SK-N-SH treated with all-trans-retinoic acid at 6 μM for 48 hours (cell line): ENCODE data around the gene TMEM232.

ENCODE experiments used
- ATAC-seq: fragments of 200-7000 bp; cut with Tn5 transposase; 3 replicates; pipeline ENCODE4 v1.9.1; 2020; ENCODE audit warnings: mild to moderate bottlenecking, moderate library complexity
- BACH2 ChIP-seq: fragments of 250-450 bp; sonication (Bioruptor Pico); IDR thresholded peaks from 2 replicates; pipeline ENCODE4 v1.9.0; 2021; ENCODE audit warnings: mild to moderate bottlenecking, borderline replicate concordance
- GLIS3 ChIP-seq: fragments of 250-450 bp; sonication (Bioruptor Pico); IDR thresholded peaks from 2 replicates; pipeline ENCODE4 v1.5.0; 2020; ENCODE audit warnings: mild to moderate bottlenecking, moderate library complexity
- ISL1 ChIP-seq: fragments of 250-450 bp; sonication (Bioruptor Pico); IDR thresholded peaks from 2 replicates; pipeline ENCODE4 v2.1.2; 2022; ENCODE audit warnings: mild to moderate bottlenecking, moderate library complexity
- PPARA ChIP-seq: fragments of 250-450 bp; sonication (Bioruptor Pico); IDR thresholded peaks from 2 replicates; pipeline ENCODE4 v1.5.0; 2020; ENCODE audit warnings: mild to moderate bottlenecking, borderline replicate concordance
- RARB ChIP-seq: fragments of 250-450 bp; sonication (Bioruptor Pico); IDR thresholded peaks from 2 replicates; pipeline ENCODE4 v1.8.0; 2021; ENCODE audit warnings: mild to moderate bottlenecking, moderate library complexity
- TCF4 ChIP-seq: fragments of 250-450 bp; sonication (Bioruptor Pico); IDR thresholded peaks from 2 replicates; pipeline ENCODE4 v1.8.0; 2021; ENCODE audit warnings: mild to moderate bottlenecking, moderate library complexity, borderline replicate concordance
- TOX ChIP-seq: fragments of 250-450 bp; sonication (Bioruptor Pico); IDR thresholded peaks from 2 replicates; pipeline ENCODE4 v1.8.0; 2021; ENCODE audit warnings: mild to moderate bottlenecking, moderate library complexity, borderline replicate concordance
- ZC3H10 ChIP-seq: fragments of 250-450 bp; sonication (Bioruptor Pico); IDR thresholded peaks from 2 replicates; pipeline ENCODE4 v1.5.1; 2021; ENCODE audit warnings: mild to moderate bottlenecking, moderate library complexity
- ZFP3 ChIP-seq: fragments of 250-450 bp; sonication (Bioruptor Pico); IDR thresholded peaks from 2 replicates; pipeline ENCODE4 v1.5.0; 2020; ENCODE audit warnings: mild to moderate bottlenecking, moderate library complexity
- ZNF70 ChIP-seq: fragments of 450-650 bp; formaldehyde crosslinking; IDR thresholded peaks from 2 replicates; pipeline ENCODE4 v1.5.0; 2020; ENCODE audit warnings: mild to moderate bottlenecking, moderate library complexity
- ZNF8 ChIP-seq: fragments of 450-650 bp; formaldehyde crosslinking; IDR thresholded peaks from 2 replicates; pipeline ENCODE4 v1.5.0; 2020; ENCODE audit warnings: mild to moderate bottlenecking, moderate library complexity
- TF ChIP-seq, protein P1 (sequence below): fragments of 250-450 bp; sonication (Bioruptor Pico); IDR thresholded peaks from 2 replicates; pipeline ENCODE4 v1.5.1; 2021; ENCODE audit warnings: mild to moderate bottlenecking, moderate library complexity
- TF ChIP-seq, protein P2 (sequence below): fragments of 250-450 bp; sonication (Bioruptor Pico); IDR thresholded peaks from 2 replicates; pipeline ENCODE4 v1.8.0; 2020; ENCODE audit warnings: mild to moderate bottlenecking, moderate library complexity, borderline replicate concordance
- TF ChIP-seq, protein P3 (sequence below): fragments of 250-450 bp; sonication (Bioruptor Pico); IDR thresholded peaks from 2 replicates; pipeline ENCODE4 v1.8.0; 2021; ENCODE audit warnings: low read depth, mild to moderate bottlenecking, moderate library complexity, borderline replicate concordance
- TF ChIP-seq, protein P4 (sequence below): fragments of 250-450 bp; sonication (Bioruptor Pico); IDR thresholded peaks from 2 replicates; pipeline ENCODE4 v1.5.1; 2020; ENCODE audit warnings: low read depth, mild to moderate bottlenecking, moderate library complexity

The TMEM232 gene

DNA sequence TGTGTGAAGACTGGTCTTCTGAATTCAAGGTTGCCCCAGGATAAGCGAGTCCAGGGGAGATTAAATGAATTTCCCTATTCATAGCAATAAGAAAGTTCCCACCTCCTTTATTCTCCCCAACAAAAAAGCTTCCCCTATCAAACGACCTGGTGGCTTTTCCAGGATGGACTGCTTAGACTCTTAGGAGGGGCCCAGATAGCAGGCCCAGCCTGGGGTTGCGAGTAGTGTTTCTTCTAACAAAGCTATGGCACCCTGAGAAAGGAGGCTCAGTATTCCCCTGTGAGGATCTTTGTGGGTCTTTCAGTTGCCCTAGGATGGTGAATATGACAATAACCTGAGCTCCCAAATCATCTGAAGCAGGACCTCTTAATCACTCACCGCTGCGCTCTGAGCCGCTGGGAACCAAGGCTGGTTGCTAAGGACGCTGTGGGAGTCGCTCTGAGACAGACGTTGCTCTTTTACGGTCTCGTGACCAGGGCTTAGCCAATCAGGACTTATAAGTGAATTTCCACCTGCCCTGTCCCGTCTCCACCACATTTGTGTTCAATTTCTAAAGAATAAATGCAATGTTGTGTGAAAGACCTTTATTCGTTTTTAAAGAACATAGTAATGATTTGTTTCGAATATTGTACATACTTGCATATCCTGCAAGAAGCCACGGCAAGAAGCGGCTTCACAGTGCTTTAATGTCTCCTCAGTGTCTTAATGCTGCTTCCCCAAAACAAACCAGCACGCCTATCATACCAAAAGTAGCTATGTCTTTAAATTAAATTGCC is at the start of gene TMEM232:
TSS of gene TMEM232 (minus strand) at position 423 of the 776 bp plus-strand sequence. CDS start 59,319 bp downstream, outside the sequence.
- TF ChIP-seq BACH2 (CRISPR knock-in tag) (no peak), ZFP3 (no peak), TOX (CRISPR knock-in tag) (no peak), ZNF70 (CRISPR knock-in tag) (no peak)
- TF ChIP-seq, protein P1, sequence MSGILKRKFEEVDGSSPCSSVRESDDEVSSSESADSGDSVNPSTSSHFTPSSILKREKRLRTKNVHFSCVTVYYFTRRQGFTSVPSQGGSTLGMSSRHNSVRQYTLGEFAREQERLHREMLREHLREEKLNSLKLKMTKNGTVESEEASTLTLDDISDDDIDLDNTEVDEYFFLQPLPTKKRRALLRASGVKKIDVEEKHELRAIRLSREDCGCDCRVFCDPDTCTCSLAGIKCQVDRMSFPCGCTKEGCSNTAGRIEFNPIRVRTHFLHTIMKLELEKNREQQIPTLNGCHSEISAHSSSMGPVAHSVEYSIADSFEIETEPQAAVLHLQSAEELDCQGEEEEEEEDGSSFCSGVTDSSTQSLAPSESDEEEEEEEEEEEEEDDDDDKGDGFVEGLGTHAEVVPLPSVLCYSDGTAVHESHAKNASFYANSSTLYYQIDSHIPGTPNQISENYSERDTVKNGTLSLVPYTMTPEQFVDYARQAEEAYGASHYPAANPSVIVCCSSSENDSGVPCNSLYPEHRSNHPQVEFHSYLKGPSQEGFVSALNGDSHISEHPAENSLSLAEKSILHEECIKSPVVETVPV (CRISPR knock-in tag): no peak
- TF ChIP-seq, protein P2, sequence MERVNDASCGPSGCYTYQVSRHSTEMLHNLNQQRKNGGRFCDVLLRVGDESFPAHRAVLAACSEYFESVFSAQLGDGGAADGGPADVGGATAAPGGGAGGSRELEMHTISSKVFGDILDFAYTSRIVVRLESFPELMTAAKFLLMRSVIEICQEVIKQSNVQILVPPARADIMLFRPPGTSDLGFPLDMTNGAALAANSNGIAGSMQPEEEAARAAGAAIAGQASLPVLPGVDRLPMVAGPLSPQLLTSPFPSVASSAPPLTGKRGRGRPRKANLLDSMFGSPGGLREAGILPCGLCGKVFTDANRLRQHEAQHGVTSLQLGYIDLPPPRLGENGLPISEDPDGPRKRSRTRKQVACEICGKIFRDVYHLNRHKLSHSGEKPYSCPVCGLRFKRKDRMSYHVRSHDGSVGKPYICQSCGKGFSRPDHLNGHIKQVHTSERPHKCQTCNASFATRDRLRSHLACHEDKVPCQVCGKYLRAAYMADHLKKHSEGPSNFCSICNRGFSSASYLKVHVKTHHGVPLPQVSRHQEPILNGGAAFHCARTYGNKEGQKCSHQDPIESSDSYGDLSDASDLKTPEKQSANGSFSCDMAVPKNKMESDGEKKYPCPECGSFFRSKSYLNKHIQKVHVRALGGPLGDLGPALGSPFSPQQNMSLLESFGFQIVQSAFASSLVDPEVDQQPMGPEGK (CRISPR knock-in tag): no peak
- peak; percentile 100 for ATAC-seq

DNA sequence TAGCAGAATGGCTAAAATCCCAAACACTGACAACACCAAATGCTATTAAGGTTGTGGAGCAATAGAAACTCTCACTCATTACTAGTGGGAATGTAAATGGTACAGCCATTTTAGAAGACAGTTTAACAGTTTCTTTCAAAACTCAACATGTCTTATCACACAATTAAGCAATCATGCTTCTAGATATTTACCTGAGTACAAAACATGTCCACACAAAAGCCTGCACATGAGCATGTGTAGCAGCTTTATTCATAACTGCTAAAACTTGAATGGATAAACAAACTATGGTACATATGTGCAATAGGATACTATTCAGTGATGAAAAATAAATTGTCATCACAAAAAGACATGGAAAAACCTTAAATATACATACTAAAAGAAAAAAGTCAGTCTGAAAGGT is 43.8 kb upstream of the TMEM232 start:
- no peak for ATAC-seq
- TF ChIP-seq ZNF8 (CRISPR knock-in tag) (no peak), RARB (CRISPR knock-in tag) (no peak), PPARA (CRISPR knock-in tag) (no peak)
- TF ChIP-seq, protein P2 (CRISPR knock-in tag): no peak
- TF ChIP-seq, protein P3, sequence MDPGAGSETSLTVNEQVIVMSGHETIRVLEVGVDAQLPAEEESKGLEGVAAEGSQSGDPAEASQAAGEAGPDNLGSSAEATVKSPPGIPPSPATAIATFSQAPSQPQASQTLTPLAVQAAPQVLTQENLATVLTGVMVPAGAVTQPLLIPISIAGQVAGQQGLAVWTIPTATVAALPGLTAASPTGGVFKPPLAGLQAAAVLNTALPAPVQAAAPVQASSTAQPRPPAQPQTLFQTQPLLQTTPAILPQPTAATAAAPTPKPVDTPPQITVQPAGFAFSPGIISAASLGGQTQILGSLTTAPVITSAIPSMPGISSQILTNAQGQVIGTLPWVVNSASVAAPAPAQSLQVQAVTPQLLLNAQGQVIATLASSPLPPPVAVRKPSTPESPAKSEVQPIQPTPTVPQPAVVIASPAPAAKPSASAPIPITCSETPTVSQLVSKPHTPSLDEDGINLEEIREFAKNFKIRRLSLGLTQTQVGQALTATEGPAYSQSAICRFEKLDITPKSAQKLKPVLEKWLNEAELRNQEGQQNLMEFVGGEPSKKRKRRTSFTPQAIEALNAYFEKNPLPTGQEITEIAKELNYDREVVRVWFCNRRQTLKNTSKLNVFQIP (CRISPR knock-in tag): no peak

DNA sequence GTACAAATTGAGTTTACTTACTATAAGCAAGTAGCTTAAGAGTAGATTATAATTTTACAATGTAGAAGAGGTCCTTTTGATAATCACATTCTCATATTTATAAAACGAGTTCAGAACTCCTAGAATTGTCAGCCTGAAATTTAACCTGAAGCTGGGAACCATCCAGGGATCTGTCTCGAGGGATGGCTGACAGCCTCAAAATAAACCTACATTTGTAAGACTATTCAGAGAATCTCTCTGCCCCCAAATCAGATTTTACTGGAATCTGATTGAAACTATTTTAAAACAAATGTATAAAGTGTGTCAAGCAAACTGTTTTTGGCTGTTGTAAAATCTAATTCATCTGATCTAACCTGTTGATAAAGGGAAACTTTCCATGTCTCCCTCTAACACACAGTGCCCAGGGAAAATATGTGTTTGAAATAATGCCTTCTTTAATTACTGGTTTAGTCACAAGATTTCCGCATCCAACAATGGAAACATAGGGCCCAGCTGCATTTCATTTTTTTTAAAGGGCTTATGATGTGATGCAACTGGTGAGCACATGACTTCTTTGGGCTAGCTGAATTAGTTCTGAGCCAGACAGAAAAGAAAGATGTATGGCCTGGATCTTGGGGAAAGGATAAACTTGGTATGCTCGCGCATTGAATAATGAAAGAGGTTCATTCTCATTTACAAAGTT is 42.7 kb upstream of the TMEM232 start:
- TF ChIP-seq, protein P4, sequence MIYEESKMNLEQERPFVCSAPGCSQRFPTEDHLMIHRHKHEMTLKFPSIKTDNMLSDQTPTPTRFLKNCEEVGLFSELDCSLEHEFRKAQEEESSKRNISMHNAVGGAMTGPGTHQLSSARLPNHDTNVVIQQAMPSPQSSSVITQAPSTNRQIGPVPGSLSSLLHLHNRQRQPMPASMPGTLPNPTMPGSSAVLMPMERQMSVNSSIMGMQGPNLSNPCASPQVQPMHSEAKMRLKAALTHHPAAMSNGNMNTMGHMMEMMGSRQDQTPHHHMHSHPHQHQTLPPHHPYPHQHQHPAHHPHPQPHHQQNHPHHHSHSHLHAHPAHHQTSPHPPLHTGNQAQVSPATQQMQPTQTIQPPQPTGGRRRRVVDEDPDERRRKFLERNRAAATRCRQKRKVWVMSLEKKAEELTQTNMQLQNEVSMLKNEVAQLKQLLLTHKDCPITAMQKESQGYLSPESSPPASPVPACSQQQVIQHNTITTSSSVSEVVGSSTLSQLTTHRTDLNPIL (CRISPR knock-in tag): no peak
- TF ChIP-seq GLIS3 (CRISPR knock-in tag): no peak
- TF ChIP-seq ISL1: peak; percentile 54
- TF ChIP-seq, all 23 proteins: peak for 1

DNA sequence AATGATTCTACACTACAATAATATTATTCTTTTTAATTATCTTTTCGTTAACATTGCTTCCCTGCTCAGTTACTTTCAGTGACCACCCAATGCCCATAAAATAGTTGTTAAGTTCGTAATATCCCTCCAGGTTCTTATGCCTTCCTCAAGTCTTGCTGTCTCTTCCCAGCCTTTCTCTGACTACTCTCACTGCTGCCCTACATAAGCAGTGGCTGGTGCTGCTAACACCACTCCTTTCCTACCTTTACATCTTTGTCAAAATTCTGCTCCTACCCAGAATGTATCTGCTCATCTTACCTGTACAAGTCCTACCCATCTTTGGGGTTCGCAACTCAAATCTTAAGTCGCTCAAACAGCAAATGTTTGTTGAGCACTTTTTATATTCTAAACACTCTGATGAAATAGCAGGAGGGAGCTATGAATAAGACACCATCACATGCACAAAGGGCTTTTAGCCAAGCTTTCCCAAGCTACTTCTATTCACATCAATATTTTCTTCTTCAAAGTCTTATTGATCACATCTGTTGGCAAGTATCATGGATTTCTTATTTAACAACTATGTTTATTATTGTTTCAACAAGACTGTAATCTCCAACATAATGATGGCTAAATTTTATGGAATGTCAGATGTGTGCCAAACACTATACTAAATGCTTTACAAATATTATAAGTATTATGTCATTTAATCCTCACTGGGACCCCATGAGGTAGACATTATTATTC is 41.8 kb upstream of the TMEM232 start:
- ATAC-seq: peak; percentile 26; the same call in 1 of the 3 replicates
- TF ChIP-seq TCF4 (CRISPR knock-in tag) (no peak), RARB (CRISPR knock-in tag) (no peak), TOX (CRISPR knock-in tag) (no peak), BACH2 (CRISPR knock-in tag) (no peak)

More for the DNA sequence above, 42.7 kb upstream of the TMEM232 start:
- ATAC-seq: peak; percentile 64

DNA sequence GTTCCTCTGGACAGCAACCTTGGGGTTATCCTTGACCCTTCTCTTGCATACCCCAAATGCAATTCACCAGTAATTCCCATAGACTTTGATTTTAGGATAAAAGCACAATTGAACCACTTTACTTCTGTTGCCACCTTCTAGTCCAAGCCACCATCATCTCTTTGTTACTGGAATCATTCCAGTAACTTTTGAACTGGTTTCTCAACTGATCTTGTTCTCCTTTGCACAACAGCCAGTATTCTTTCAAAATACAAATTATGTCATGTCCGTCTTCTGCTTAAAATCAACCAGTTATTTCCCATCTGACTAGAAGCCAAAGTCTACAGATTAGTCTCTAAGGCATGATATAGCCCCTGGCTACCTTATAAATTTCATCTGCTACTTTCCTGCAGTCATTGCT is 33.7 kb upstream of the TMEM232 start:
- TF ChIP-seq RARB (CRISPR knock-in tag) (no peak), BACH2 (CRISPR knock-in tag) (no peak), TOX (CRISPR knock-in tag) (no peak), ZNF8 (CRISPR knock-in tag) (no peak), ZC3H10 (CRISPR knock-in tag) (no peak), PPARA (CRISPR knock-in tag) (no peak)
- TF ChIP-seq, protein P1 (CRISPR knock-in tag): no peak
- no peak for ATAC-seq
